ENCODE measurements around the gene GATB.

DNA sequence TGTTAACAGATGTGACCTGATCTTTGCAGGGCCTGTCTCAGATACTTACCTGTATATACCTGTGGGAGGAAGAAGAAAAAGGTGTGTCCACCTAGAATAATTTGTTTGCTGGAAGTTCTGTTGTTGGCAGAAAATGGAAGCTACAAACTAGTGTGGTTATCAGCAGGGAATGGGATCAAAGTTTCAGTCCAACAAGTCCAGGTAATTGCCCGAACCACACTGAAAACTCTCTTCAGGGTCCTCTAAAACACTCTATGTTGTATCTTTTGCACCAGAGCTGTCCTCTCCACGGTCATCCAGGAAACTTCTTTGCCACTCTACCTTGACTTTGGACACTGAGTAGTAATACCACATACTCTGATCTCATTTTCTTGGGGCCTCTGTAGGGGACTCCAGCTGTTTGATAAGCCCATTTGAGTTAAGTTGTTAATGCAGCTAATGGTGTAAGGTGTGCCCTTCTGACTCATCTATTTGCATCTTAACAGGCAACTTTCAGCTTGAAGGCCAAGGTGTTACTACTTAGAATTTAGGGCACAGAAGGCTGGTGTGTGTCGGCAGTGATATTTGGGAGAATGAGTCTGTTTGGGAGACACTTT lies 38.7 kb upstream of the GATB start:
- TF ChIP-seq, protein P1, sequence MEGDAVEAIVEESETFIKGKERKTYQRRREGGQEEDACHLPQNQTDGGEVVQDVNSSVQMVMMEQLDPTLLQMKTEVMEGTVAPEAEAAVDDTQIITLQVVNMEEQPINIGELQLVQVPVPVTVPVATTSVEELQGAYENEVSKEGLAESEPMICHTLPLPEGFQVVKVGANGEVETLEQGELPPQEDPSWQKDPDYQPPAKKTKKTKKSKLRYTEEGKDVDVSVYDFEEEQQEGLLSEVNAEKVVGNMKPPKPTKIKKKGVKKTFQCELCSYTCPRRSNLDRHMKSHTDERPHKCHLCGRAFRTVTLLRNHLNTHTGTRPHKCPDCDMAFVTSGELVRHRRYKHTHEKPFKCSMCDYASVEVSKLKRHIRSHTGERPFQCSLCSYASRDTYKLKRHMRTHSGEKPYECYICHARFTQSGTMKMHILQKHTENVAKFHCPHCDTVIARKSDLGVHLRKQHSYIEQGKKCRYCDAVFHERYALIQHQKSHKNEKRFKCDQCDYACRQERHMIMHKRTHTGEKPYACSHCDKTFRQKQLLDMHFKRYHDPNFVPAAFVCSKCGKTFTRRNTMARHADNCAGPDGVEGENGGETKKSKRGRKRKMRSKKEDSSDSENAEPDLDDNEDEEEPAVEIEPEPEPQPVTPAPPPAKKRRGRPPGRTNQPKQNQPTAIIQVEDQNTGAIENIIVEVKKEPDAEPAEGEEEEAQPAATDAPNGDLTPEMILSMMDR (conservative IDR thresholded peaks at IDR 0.05 in 1 of 2, IDR thresholded peaks at IDR 0.05 in 1 of 2; ENCODE audit: extremely low read depth in 1 of 2, insufficient read depth in 1 of 2, low read depth in 1 of 2, low read length in 2 of 2): no peak
- TF ChIP-seq EZH2 (IDR thresholded peaks at IDR 0.05; ENCODE audit: borderline replicate concordance, low read length): no peak
